GM19455 (cell line): ENCODE data around the gene TRAF6.

Source experiments
- ATAC-seq: cut with Tn5 transposase; IDR thresholded peaks from one replicate; pipeline ENCODE4 v1.9.1; 2021; ENCODE audit not compliant: unreplicated experiment

TRAF6 gene

GRCh38 chr11:36460220-36460619 lies 49.9 kb downstream of the TRAF6 start:
- no peak for ATAC-seq

- ATAC-seq, result no peak
Observed at GRCh38 chr11:36459046-36459445, 51.0 kb downstream of the TRAF6 start.

GRCh38 chr11:36458129-36458915 lies 51.8 kb downstream of the TRAF6 start:
- ATAC-seq, result no peak

- no peak for ATAC-seq
Observed at GRCh38 chr11:36456156-36456555, 53.9 kb downstream of the TRAF6 start.

- no peak for ATAC-seq
Observed at GRCh38 chr11:36455658-36456111, 54.4 kb downstream of the TRAF6 start.

- ATAC-seq, result no peak
Observed at GRCh38 chr11:36454941-36455631, 55.0 kb downstream of the TRAF6 start.

GRCh38 chr11:36454551-36454940 lies 55.5 kb downstream of the TRAF6 start:
- ATAC-seq, result no peak

GRCh38 chr11:36453678-36454077 lies 56.4 kb downstream of the TRAF6 start:
- ATAC-seq, result no peak

- ATAC-seq, result no peak
Observed at GRCh38 chr11:36452961-36453360, 57.1 kb downstream of the TRAF6 start.

- ATAC-seq, result no peak
Observed at GRCh38 chr11:36452236-36452940, 57.7 kb downstream of the TRAF6 start.

- ATAC-seq, result no peak
Observed at GRCh38 chr11:36451681-36452080, 58.4 kb downstream of the TRAF6 start.

GRCh38 chr11:36451045-36451444 lies 59.0 kb downstream of the TRAF6 start:
- ATAC-seq, result no peak

GRCh38 chr11:36450110-36450572 lies 59.9 kb downstream of the TRAF6 start:
- ATAC-seq, result no peak

- ATAC-seq, result no peak
Observed at GRCh38 chr11:36449561-36450096, 60.4 kb downstream of the TRAF6 start.

- ATAC-seq, result no peak
Observed at GRCh38 chr11:36447947-36448346, 62.1 kb downstream of the TRAF6 start.

- ATAC-seq, result no peak
Observed at GRCh38 chr11:36447514-36447913, 62.6 kb downstream of the TRAF6 start.

GRCh38 chr11:36446135-36446534 lies 63.9 kb downstream of the TRAF6 start:
- no peak for ATAC-seq

- no peak for ATAC-seq
Observed at GRCh38 chr11:36443661-36444060, 66.4 kb downstream of the TRAF6 start.

- ATAC-seq, result peak; percentile 78
Observed at GRCh38 chr11:36441610-36442208, 68.4 kb downstream of the TRAF6 start.

- ATAC-seq, result no peak
Observed at GRCh38 chr11:36438126-36438525, 71.9 kb downstream of the TRAF6 start.

- ATAC-seq, result no peak
Observed at GRCh38 chr11:36437413-36437812, 72.7 kb downstream of the TRAF6 start.
